Panc1 (cell line): Measurements from ENCODE around the gene INPP5A. TPM values are rescaled to one million over a fixed set of nuclear protein-coding genes. Genes with fewer than 3 reads are reported as not detected.

ENCODE experiments used
- ATAC-seq: fragments of 200-7000 bp; cut with Tn5 transposase; 2 replicates; pipeline ENCODE4 v1.9.1; 2020; ENCODE audit warnings: mild to moderate bottlenecking, moderate library complexity
- BruUV-seq: library from RNA; stranded (reverse); fragments of 400-500 nt; replicated peaks from 2 replicates; lab custom pipeline; 2021; lab: Mats Ljungman, UMichigan
- CTCF ChIA-PET: fragments of 300-600 bp; sonication (Branson Sonifier 250); formaldehyde crosslinking; loops from one replicate; lab custom pipeline; 2022; ENCODE audit warnings: antibody characterized with exemption; lab: Charles Lee
- POLR2A ChIA-PET: fragments of 300-600 bp; sonication (Branson Sonifier 250); formaldehyde crosslinking; loops from one replicate; lab custom pipeline; 2022; ENCODE audit warnings: antibody characterized with exemption; lab: Charles Lee
- DNase-seq: peaks from one replicate; pipeline ENCODE4 v3.0.0-alpha.2; 2010; ENCODE audit warnings: low read depth, low spot score
- H3K27ac ChIP-seq: 2 replicates; pipeline ENCODE4 v1.5.1; 2011; ENCODE audit warnings: mild to moderate bottlenecking, low read length, inconsistent platforms
- H3K27me3 ChIP-seq: fragments of 200-500 bp; sonication (Bioruptor generic); 2 replicates; pipeline ENCODE4 v1.6.0; 2014; ENCODE audit warnings: low read length, inconsistent platforms; ENCODE audit not compliant: control insufficient read depth, insufficient read depth
- H3K36me3 ChIP-seq: fragments of 200-500 bp; sonication (Bioruptor generic); 2 replicates; pipeline ENCODE4 v1.5.1; 2014; ENCODE audit warnings: inconsistent platforms, mild to moderate bottlenecking, low read length, moderate library complexity; ENCODE audit not compliant: control insufficient read depth, insufficient read depth
- H3K4me1 ChIP-seq: 2 replicates; pipeline ENCODE4 v1.5.1; 2011; ENCODE audit warnings: inconsistent platforms, mild to moderate bottlenecking, low read length, moderate library complexity; ENCODE audit not compliant: control insufficient read depth, insufficient read depth
- H3K4me3 ChIP-seq, 2 experiments: 2 replicates each; pipeline ENCODE4 v1.5.1; 2011 to 2012; ENCODE audit warnings: low read depth in 2 of 2, low read length in 2 of 2, mild to moderate bottlenecking in 2 of 2, inconsistent platforms in 1 of 2, moderate library complexity in 1 of 2
- H3K9me3 ChIP-seq: fragments of 200-500 bp; sonication (Bioruptor generic); 2 replicates; pipeline ENCODE4 v1.5.1; 2014; ENCODE audit warnings: low read depth, mild to moderate bottlenecking, inconsistent platforms, low read length, moderate library complexity; ENCODE audit not compliant: control insufficient read depth, insufficient read depth
- CTCF ChIP-seq: fragments of 450-650 bp; IDR thresholded peaks from 2 replicates; pipeline ENCODE4 v1.5.1; 2017; ENCODE audit warnings: mild to moderate bottlenecking
- POLR2AphosphoS5 ChIP-seq: IDR thresholded peaks from 2 replicates; pipeline ENCODE4 v1.6.1; 2012; ENCODE audit warnings: mild to moderate bottlenecking, low read depth, low read length, moderate library complexity
- REST ChIP-seq, 2 experiments: IDR thresholded peaks; 2 replicates each; pipeline ENCODE4 v1.6.1; 2011 to 2012; ENCODE audit warnings: low read depth in 2 of 2, control low read depth in 1 of 2, low read length in 1 of 2, mild to moderate bottlenecking in 1 of 2, moderate library complexity in 1 of 2; ENCODE audit not compliant: insufficient read depth in 1 of 2
- SIN3A ChIP-seq: IDR thresholded peaks from 2 replicates; pipeline ENCODE4 v1.6.1; 2012; ENCODE audit warnings: low read depth, mild to moderate bottlenecking, low read length, moderate library complexity, borderline replicate concordance; ENCODE audit not compliant: insufficient read depth
- TCF7L2 ChIP-seq: IDR thresholded peaks from 2 replicates; pipeline ENCODE4 v1.6.1; 2011; ENCODE audit warnings: mild to moderate bottlenecking, low read depth, low read length, inconsistent platforms
- in situ Hi-C: cut with HindIII; loops from 2 replicates; pipeline ENCODE4 v1.10.0; 2016; ENCODE audit warnings: low sequenced_read_pairs, low pct_unique_long_range_greater_than_20kb
- intact Hi-C: fragments of 100-400 bp; cut with micrococcal nuclease; formaldehyde crosslinking; loops from one replicate; pipeline ENCODE4 v1.10.0; 2022; ENCODE audit not compliant: unreplicated experiment
- total RNA-seq: library from RNA; stranded (reverse); gene quantifications from one replicate; pipeline ENCODE4 v1.2.1, GENCODE V29; 2021; ENCODE audit not compliant: unreplicated experiment

INPP5A gene
- total RNA-seq, 1 experiment from 2014 or later, result 60.0 TPM

DNA sequence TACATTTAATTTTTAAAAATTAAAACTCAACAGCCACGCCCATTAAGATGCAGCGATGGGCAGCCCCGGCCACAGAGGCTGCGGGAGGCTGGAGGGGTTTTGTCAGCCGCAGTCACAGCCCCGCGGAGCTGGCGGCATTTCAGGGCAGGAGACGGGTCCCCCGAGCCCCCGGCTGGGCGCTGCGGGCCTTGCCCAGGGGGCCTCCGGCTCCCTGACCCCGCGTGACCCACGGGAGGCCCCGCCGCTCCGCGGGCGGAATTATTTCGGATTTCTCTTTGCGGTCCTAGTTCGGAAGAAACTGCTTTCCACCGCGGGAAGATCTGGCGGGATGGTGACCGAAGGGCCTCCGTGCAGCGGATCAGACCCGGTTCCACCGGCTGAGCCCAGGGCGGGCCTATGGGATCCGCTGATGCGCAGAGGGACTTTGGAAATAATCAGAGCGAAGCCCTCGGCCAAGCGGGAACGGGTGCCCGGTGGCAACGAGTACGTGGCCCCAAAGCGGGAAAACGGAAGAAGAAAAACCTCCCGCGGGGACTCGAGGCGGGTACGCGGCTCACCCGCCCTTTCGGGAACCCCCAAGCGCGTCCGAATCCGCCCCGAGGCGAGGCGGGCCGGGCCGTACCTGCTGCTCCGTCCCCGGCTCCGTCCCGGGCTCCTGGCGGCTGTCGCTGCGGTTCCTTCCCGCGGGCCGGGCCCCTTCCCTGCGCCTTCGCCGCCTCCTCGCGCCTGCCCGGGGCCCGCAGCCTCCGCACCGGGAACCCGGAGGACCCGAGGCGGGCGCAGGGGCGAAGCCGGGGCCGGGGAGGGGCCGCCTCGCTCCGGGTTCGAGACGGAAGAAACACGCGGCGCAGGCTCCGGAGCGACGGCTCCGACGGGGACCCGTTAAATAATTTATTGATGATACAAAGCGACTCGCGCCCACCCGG lies 246.6 kb downstream of the INPP5A start:
- Histone ChIP-seq H3K4me1 (peaks cover 7% of the 10 kb centered on the region; the same call in 1 of the 2 replicates), H3K9me3 (no peaks in the 10 kb centered on the region), H3K4me3 (no peak overlapping the region), H3K27me3 (no peaks in the 10 kb centered on the region; the same call in 1 of the 2 replicates), H3K36me3 (no peaks in the 10 kb centered on the region), H3K27ac (no peak overlapping the region)
- ATAC-seq (no peak), DNase-seq (no peak)
- POLR2A ChIA-PET, result no interaction called here
- in situ Hi-C loops, result no loop called here
- BruUV-seq, result no TSS peak
- CTCF ChIA-PET, result no interaction called here
- intact Hi-C loops, result no loop called here
- TF ChIP-seq CTCF (no peak), SIN3A (no peak), REST (IDR thresholded peaks at IDR 0.05; ENCODE audit: insufficient read depth in 1 of 2, low read depth in 2 of 2, low read length in 1 of 2) (no peak), TCF7L2 (no peak), POLR2AphosphoS5 (no peak)

DNA sequence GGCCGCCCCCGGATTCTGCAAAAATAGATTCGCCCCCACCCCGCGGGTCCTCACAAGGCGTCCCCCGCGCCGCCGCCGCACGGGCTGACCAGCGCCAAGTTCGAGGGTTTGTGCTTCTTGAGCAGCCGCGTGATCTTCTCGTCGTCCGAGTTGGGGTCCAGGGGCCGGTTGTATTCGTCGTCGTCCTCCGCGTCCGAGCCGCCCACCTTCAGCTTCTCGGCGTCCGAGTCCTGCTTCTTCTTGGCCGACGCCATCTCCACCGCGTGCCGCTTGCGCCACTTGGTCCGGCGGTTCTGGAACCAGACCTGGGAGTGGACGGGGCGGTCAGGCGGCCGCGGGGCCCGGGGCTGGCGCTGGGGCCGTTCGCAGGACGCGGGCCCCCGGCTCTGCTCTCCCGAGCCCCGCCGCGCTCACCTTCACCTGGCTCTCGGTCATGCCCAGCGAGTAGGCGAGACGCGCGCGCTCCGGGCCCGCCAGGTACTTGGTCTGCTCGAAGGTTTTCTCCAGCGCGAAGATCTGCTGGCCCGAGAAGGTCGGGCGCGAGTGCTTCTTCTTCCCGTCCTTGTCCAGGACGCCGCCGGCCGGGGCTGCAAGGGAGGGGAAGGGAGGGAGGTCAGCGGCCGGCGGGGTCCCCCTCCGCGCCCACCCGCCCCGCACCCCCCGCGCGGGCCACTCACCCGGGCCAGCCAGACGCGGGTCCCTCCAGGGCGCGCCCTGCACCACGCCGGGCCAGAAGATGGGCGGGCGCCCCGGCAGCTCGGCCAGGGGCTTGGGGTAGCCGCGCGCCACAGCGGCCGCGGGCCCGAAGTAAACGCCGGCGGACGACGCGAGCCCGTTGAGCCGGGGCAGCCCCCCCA lies 247.5 kb downstream of the INPP5A start:
- peak; percentile 17 for ATAC-seq
- DNase-seq, result no peak
- TF ChIP-seq TCF7L2, result no peak
- TF ChIP-seq REST (IDR thresholded peaks at IDR 0.05; ENCODE audit: insufficient read depth in 1 of 2, low read depth in 2 of 2, low read length in 1 of 2), result no peak
- TF ChIP-seq POLR2AphosphoS5, result no peak
- no peak for TF ChIP-seq CTCF
- TF ChIP-seq SIN3A, result no peak
- no peaks in the 10 kb centered on the region for H3K36me3 ChIP-seq
- H3K4me1 ChIP-seq, result peaks cover 7% of the 10 kb centered on the region; the same call in 1 of the 2 replicates
- no peaks in the 10 kb centered on the region; the same call in 1 of the 2 replicates for H3K27me3 ChIP-seq
- H3K9me3 ChIP-seq, result no peaks in the 10 kb centered on the region
- ChIA-PET CTCF (no interaction called here), POLR2A (no interaction called here)
- in situ Hi-C loops (no loop called here), intact Hi-C loops (loop anchor here (5.0 kb wide), 1 partner anchor 123 kb away; no protein-coding TSS in a partner anchor)
- BruUV-seq, result no TSS peak
- H3K27ac ChIP-seq, result no peak overlapping the region
- peak overlapping the region in 1 of 2 experiments; percentile 22; a peak in 3 of 4 replicates for H3K4me3 ChIP-seq
